ENCODE data around the gene GALNT16.

Gene GALNT16

GRCh38 chr14:69324341-69324931, 64.5 kb downstream of the GALNT16 start:
- DNase-seq (ENCODE audit: low spot score): no peak
- TF ChIP-seq, protein P1, sequence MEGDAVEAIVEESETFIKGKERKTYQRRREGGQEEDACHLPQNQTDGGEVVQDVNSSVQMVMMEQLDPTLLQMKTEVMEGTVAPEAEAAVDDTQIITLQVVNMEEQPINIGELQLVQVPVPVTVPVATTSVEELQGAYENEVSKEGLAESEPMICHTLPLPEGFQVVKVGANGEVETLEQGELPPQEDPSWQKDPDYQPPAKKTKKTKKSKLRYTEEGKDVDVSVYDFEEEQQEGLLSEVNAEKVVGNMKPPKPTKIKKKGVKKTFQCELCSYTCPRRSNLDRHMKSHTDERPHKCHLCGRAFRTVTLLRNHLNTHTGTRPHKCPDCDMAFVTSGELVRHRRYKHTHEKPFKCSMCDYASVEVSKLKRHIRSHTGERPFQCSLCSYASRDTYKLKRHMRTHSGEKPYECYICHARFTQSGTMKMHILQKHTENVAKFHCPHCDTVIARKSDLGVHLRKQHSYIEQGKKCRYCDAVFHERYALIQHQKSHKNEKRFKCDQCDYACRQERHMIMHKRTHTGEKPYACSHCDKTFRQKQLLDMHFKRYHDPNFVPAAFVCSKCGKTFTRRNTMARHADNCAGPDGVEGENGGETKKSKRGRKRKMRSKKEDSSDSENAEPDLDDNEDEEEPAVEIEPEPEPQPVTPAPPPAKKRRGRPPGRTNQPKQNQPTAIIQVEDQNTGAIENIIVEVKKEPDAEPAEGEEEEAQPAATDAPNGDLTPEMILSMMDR (IDR thresholded peaks at IDR 0.05; ENCODE audit: extremely low read depth, missing control alignments): no peak

DNA sequence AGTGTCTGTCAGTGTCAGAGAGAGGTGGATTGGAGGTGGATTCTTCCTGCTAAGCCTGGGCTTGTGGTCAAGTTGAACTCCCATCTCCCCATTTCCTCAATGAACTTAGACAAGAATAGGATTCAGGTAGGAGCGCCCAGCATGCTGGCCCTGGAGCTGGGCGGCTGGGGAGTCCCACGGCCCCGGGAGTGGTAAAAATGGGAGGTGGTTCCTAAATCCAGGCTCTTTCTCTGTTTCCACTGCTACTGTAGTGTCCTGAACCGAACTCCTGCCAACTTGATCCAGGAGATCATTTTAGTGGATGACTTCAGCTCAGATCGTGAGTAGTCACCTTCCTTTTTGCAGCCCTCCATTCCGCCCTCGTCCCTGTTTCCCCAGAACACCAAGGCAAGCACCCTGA, 65.1 kb downstream of the GALNT16 start:
- TF ChIP-seq, protein P1 (IDR thresholded peaks at IDR 0.05; ENCODE audit: extremely low read depth, missing control alignments): no peak
- DNase-seq (ENCODE audit: low spot score): no peak

DNA sequence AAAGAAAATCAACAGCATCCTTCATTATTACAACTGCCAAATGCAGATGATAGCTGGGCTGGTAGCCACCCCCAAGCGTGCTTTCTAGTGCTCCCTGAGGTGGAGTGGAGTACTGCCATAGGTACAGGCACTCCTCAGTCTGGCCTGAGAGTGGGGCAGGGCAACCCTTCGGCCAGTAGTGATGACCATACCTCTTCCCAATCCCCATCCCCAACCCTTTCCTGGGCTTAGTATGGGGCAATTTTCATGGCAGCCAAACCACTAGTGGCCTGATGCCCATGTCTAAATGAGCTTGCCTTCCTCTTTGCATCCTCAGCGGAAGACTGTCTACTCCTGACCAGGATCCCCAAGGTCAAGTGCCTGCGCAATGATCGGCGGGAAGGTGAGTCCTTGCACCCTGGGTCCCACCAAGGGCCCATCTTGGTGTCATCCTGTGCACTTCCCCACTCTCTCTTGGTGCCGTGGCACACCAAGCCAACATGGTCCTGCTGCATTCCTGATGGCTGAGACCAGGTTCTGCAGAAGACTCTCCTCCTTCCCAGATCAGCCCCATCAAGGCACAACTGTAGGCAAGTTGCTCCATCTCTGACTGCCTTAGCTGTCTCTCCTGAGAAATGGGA, 65.8 kb downstream of the GALNT16 start:
- no peak for DNase-seq (ENCODE audit: low spot score)
- TF ChIP-seq, protein P1 (IDR thresholded peaks at IDR 0.05; ENCODE audit: extremely low read depth, missing control alignments): no peak

DNA sequence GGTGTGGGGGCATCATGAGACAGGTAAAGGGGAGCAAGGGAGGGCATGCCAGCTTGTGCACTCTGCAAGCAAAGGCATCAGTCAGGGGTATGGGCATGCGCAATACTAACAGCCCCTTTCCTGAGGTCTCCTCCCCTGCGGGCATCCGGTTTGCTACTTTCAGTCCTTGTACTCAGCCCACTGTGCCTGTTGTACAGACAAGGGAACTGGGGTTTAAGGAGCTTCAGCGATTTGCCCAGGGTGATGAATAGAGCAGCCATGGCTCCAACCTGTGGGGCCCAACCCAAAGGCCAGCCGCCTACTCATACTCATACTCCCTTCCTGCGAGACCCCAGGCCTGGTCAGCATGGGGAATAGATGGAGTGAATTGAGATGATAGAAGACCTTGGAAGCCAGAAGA, 66.7 kb downstream of the GALNT16 start:
- TF ChIP-seq, protein P1 (IDR thresholded peaks at IDR 0.05; ENCODE audit: extremely low read depth, missing control alignments): no peak

GRCh38 chr14:69327507-69327906, 67.5 kb downstream of the GALNT16 start:
- TF ChIP-seq, protein P1 (IDR thresholded peaks at IDR 0.05; ENCODE audit: extremely low read depth, missing control alignments): no peak
- no peak for DNase-seq (ENCODE audit: low spot score)

More for the DNA sequence above, 66.7 kb downstream of the GALNT16 start:
- no peak for DNase-seq (ENCODE audit: low spot score)

GRCh38 chr14:69328317-69328716, 68.4 kb downstream of the GALNT16 start:
- no peak for DNase-seq (ENCODE audit: low spot score)
- TF ChIP-seq, protein P1 (IDR thresholded peaks at IDR 0.05; ENCODE audit: extremely low read depth, missing control alignments): no peak

DNA sequence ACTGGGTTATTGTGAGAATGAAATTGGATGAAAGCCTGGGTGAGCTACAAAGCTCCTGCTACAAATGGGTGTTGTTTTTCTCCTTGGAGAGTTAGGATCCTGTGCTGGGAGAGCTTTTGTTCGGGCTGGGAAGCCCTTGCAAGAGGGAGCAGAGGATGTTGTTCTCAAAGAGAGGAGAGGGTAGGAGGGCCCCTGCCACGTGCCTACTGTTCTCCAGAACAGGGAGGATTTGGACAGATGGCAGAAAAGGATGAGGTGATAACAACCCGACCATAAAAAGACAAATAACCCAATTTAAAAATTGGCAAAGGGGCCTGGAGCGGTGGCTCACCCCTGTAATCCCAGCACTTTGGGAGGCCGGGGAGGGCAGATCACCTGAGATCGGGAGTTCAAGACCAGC, 68.8 kb downstream of the GALNT16 start:
- TF ChIP-seq, protein P1 (IDR thresholded peaks at IDR 0.05; ENCODE audit: extremely low read depth, missing control alignments): no peak

More for the DNA sequence above, 68.8 kb downstream of the GALNT16 start:
- no peak for DNase-seq (ENCODE audit: low spot score)
